ENCODE results near the gene UQCR11. TPM values are rescaled to one million over a fixed set of nuclear protein-coding genes. Genes with fewer than 3 reads are reported as not detected.

The UQCR11 gene
- total RNA-seq, 1 donor from 2014 or later = 65.6 TPM

GRCh38 chr19:1549332-1549945, 55.8 kb downstream of the UQCR11 start:
- no peak for FAIRE-seq
- no peak for DNase-seq (ENCODE audit: low spot score in 2 of 2)

Small RNA genes lying within 50 kb of the gene (small RNA-seq; reads per million reads assigned to genes)
- not detected for gene AC005943.2
- gene RN7SL477P = not detected
- not detected for gene RNU6-1223P

Other genes with a start within 250 kb of the UQCR11 start
- 27.7 TPM for gene NDUFS7, start 221.6 kb downstream of the UQCR11 start, total RNA-seq
- gene GAMT, start 203.9 kb downstream of the UQCR11 start, total RNA-seq = 15.5 TPM
- 43.6 TPM for gene DAZAP1, start 197.9 kb downstream of the UQCR11 start, total RNA-seq
- 276 TPM for gene RPS15, start 167.1 kb downstream of the UQCR11 start, total RNA-seq
- 116 TPM for gene APC2, start 155.3 kb downstream of the UQCR11 start, total RNA-seq
- 17.9 TPM for gene C19orf25, start 126.2 kb downstream of the UQCR11 start, total RNA-seq
- gene PCSK4, start 115.1 kb downstream of the UQCR11 start, total RNA-seq = 3.7 TPM
- 2.4 TPM for gene REEP6, start 114.3 kb downstream of the UQCR11 start, total RNA-seq
- gene ADAMTSL5, start 92.4 kb downstream of the UQCR11 start, total RNA-seq = under 0.01 TPM
- not detected for gene PLK5, start 81.4 kb downstream of the UQCR11 start, total RNA-seq
- 55.0 TPM for gene MEX3D, start 37.1 kb downstream of the UQCR11 start, total RNA-seq
- gene MBD3, start 12.6 kb downstream of the UQCR11 start, total RNA-seq = 50.1 TPM
- 16.7 TPM for gene TCF3, start 47.2 kb upstream of the UQCR11 start, total RNA-seq
- not detected for gene ONECUT3, start 148.0 kb upstream of the UQCR11 start, total RNA-seq
- gene ATP8B3, start 206.8 kb upstream of the UQCR11 start, total RNA-seq = not detected
- gene REXO1, start 243.0 kb upstream of the UQCR11 start, total RNA-seq = 5.3 TPM